Ishikawa (cell line): ENCODE measurements around the gene KCNQ1.

ENCODE experiments used
- CEBPB ChIP-seq: IDR thresholded peaks from 2 replicates; pipeline ENCODE4 v1.6.1; 2012
- CREB1 ChIP-seq: IDR thresholded peaks from 2 replicates; pipeline ENCODE4 v1.6.1; 2012; ENCODE audit warnings: low read depth
- EP300 ChIP-seq: IDR thresholded peaks from 2 replicates; pipeline ENCODE4 v1.6.1; 2012; ENCODE audit warnings: borderline replicate concordance
- MAX ChIP-seq: IDR thresholded peaks from 2 replicates; pipeline ENCODE4 v1.6.1; 2012
- NFIC ChIP-seq: IDR thresholded peaks from 2 replicates; pipeline ENCODE4 v1.6.1; 2012
- RAD21 ChIP-seq: IDR thresholded peaks from 2 replicates; pipeline ENCODE4 v1.6.1; 2012; ENCODE audit warnings: low read depth
- TAF1 ChIP-seq: IDR thresholded peaks from 2 replicates; pipeline ENCODE4 v1.6.1; 2012; ENCODE audit warnings: low read depth, mild to moderate bottlenecking
- USF1 ChIP-seq: IDR thresholded peaks from 2 replicates; pipeline ENCODE4 v1.6.1; 2012

GRCh38 chr11:2825261-2825888 is 380.6 kb downstream of the KCNQ1 start:
- TF ChIP-seq TAF1 = no peak
- TF ChIP-seq USF1 = no peak
- TF ChIP-seq MAX = no peak
- TF ChIP-seq EP300 = no peak; the same call in 1 of the 2 replicates
- no peak for TF ChIP-seq CREB1
- TF ChIP-seq RAD21 = no peak
- TF ChIP-seq CEBPB = no peak
- peak; percentile 51 for TF ChIP-seq NFIC
